Measurements from ENCODE around the gene CDC25A.

CDC25A gene

GRCh38 chr3:48141604-48142137 lies 46.5 kb downstream of the CDC25A start:
- H3K4me1 ChIP-seq, result peaks cover 6 to 29% (median 18%) of the 10 kb centered on the region in 10 experiments; a peak in 19 of 20 replicates
- peak overlapping the region in 8 of 11 experiments; percentile 17 to 53 (median 39); a peak in 9 of 22 replicates for H3K4me2 ChIP-seq
- no peak for TF ChIP-seq Cebpa-rat (IDR thresholded peaks at IDR 0.05)
- no peak overlapping the region for H3K9ac ChIP-seq
- H3K4me3 ChIP-seq, result no peak overlapping the region
- no peaks in the 10 kb centered on the region; a peak in 1 of 22 replicates for H3K9me3 ChIP-seq (replicated peaks in 1 of 11)
- no peaks in the 10 kb centered on the region for H4K20me1 ChIP-seq
- H3K27ac ChIP-seq, result no peak overlapping the region
- H3K27me3 ChIP-seq, result no peaks in the 10 kb centered on the region
- no peaks in the 10 kb centered on the region for H3K36me3 ChIP-seq

GRCh38 chr3:48140936-48141603 lies 47.1 kb downstream of the CDC25A start:
- H3K4me3 ChIP-seq, result no peak overlapping the region
- no peak overlapping the region; a peak in 1 of 22 replicates for H3K4me2 ChIP-seq
- TF ChIP-seq Cebpa-rat (IDR thresholded peaks at IDR 0.05), result no peak
- H3K27ac ChIP-seq, result no peak overlapping the region
- H3K36me3 ChIP-seq, result no peaks in the 10 kb centered on the region
- H3K27me3 ChIP-seq, result no peaks in the 10 kb centered on the region
- H4K20me1 ChIP-seq, result no peaks in the 10 kb centered on the region
- no peak overlapping the region for H3K9ac ChIP-seq
- peaks cover 6 to 35% (median 21%) of the 10 kb centered on the region in 10 experiments; a peak in 19 of 20 replicates for H3K4me1 ChIP-seq
- no peaks in the 10 kb centered on the region; a peak in 1 of 22 replicates for H3K9me3 ChIP-seq (replicated peaks in 1 of 11)

- Histone ChIP-seq H4K20me1 (no peaks in the 10 kb centered on the region), H3K4me2 (peak overlapping the region in 5 of 11 experiments; percentile 11 to 51 (median 44); a peak in 8 of 22 replicates), H3K36me3 (no peaks in the 10 kb centered on the region), H3K27me3 (no peaks in the 10 kb centered on the region), H3K4me3 (no peak overlapping the region), H3K27ac (no peak overlapping the region), H3K9ac (peak overlapping the region in 1 of 11 experiments; percentile 23; a peak in 1 of 22 replicates), H3K9me3 (replicated peaks in 1 of 11) (no peaks in the 10 kb centered on the region; a peak in 1 of 22 replicates), H3K4me1 (peaks cover 6 to 42% (median 24%) of the 10 kb centered on the region in 10 experiments; a peak in 19 of 20 replicates)
- TF ChIP-seq Cebpa-rat (IDR thresholded peaks at IDR 0.05), result no peak
Measured at GRCh38 chr3:48140336-48140757, 47.9 kb downstream of the CDC25A start.

- TF ChIP-seq Cebpa-rat (IDR thresholded peaks at IDR 0.05), result no peak
- no peak overlapping the region for H3K27ac ChIP-seq
Measured at GRCh38 chr3:48137425-48137999, 50.7 kb downstream of the CDC25A start.

DNA sequence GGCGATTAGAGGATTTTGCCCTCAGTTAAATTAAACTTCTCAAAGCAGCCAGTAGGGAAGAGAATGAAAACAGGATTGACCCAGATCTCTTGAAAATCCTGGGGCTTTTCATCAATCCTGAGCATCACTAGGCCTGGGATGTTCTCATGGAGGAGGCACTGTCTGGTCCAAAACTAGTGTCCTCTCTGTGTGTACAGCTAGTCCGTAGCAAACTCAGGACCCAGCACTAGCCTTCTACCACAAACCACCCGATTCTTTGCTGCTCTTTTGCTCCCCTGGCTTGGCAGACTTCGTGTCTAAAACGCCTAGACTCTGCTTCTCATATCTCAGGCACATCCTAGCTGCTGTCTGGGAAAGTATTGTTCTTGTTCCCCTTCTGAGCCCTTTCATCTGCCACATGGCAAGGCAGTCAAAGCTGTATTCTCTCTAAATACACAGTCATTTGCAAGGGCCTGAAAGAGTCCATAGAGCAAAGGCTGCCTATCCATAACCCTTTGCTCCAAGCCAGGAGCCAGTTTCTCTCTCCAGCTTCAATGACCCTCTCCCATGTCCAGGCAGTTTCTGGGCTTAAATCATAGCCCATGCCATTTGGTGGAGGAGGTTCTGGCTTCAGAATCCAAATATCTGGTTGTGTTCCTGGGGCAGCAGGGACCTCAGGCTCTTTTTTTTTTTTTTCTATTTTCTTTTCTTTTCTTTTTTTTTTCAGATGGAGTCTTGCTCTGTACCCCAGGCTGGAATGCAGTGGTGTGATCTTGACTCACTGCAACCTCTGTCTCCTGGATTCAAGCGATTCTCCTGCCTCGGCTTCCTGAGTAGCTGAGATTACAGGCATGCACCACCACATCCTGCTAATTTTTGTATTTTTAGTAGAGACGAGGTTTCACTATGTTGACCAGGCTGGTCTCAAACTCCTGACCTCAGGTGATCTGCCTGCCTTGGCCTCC lies 52.4 kb downstream of the CDC25A start:
- Histone ChIP-seq H3K4me3 (no peak overlapping the region), H3K9me3 (replicated peaks in 1 of 11) (no peaks in the 10 kb centered on the region; a peak in 1 of 22 replicates), H3K4me1 (peaks cover 6 to 17% (median 10%) of the 10 kb centered on the region in 10 experiments; a peak in 17 of 20 replicates), H3K36me3 (no peaks in the 10 kb centered on the region), H3K9ac (no peak overlapping the region), H3K4me2 (peak overlapping the region in 7 of 11 experiments; percentile 3 to 45 (median 19); a peak in 9 of 22 replicates), H4K20me1 (no peaks in the 10 kb centered on the region), H3K27me3 (no peaks in the 10 kb centered on the region), H3K27ac (no peak overlapping the region)
- no peak for TF ChIP-seq Cebpa-rat (IDR thresholded peaks at IDR 0.05)

More at GRCh38 chr3:48137425-48137999, 50.7 kb downstream of the CDC25A start:
- no peaks in the 10 kb centered on the region for H3K36me3 ChIP-seq
- H3K4me2 ChIP-seq, result no peak overlapping the region
- no peaks in the 10 kb centered on the region; a peak in 1 of 22 replicates for H3K9me3 ChIP-seq (replicated peaks in 1 of 11)
- H4K20me1 ChIP-seq, result no peaks in the 10 kb centered on the region
- no peak overlapping the region for H3K4me3 ChIP-seq
- no peaks in the 10 kb centered on the region for H3K27me3 ChIP-seq
- no peak overlapping the region for H3K9ac ChIP-seq
- H3K4me1 ChIP-seq, result peaks cover 6 to 27% (median 20%) of the 10 kb centered on the region in 10 experiments; a peak in 19 of 20 replicates

DNA sequence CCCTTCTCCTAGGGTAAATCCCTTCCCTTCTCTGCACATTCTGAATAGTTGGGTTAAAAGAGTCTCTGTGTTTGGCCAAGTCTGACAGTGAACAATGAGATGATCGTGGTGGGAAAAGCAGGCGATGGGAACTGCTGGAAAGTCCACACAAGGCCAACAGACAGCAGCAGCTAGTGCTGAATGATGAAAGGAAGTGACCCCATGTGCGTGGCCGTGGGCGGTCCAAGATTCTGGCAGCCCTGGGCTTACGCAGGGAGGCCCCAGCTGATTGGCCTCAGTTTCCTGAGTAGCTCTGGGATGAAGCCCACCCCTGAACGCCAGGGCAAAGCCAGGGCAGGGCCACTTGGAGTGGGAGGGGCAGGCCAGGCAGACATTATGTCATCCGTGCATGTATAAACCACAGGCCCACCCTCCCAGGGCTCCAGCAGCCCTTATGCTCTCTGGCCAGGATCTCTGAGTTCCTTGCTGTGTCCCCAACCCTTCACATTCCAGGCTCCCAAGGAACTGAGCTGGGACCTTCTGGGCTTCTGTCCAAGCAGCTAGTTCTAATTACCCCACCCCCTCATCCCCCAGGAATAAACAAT lies 57.8 kb downstream of the CDC25A start:
- Histone ChIP-seq H3K4me3 (no peak overlapping the region), H3K4me2 (peak overlapping the region in 1 of 11 experiments; percentile 12; a peak in 1 of 22 replicates), H3K9ac (no peak overlapping the region), H3K4me1 (peaks cover 0 to 6% (median 0%) of the 10 kb centered on the region in 10 experiments; a peak in 2 of 20 replicates), H3K9me3 (replicated peaks in 1 of 11) (no peaks in the 10 kb centered on the region), H4K20me1 (no peaks in the 10 kb centered on the region), H3K27ac (no peak overlapping the region), H3K27me3 (no peaks in the 10 kb centered on the region), H3K36me3 (no peaks in the 10 kb centered on the region)
- TF ChIP-seq Cebpa-rat (IDR thresholded peaks at IDR 0.05), result no peak

- no peak overlapping the region for H3K4me2 ChIP-seq
- H3K4me1 ChIP-seq, result peaks cover 0 to 6% (median 0%) of the 10 kb centered on the region in 10 experiments; a peak in 2 of 20 replicates
Measured at GRCh38 chr3:48129921-48130320, 58.3 kb downstream of the CDC25A start.

GRCh38 chr3:48128774-48129173 lies 59.4 kb downstream of the CDC25A start:
- Histone ChIP-seq H3K4me1 (peaks cover 0 to 6% (median 0%) of the 10 kb centered on the region in 10 experiments; a peak in 2 of 20 replicates), H3K27ac (no peak overlapping the region), H3K27me3 (no peaks in the 10 kb centered on the region), H3K4me3 (no peak overlapping the region), H3K36me3 (no peaks in the 10 kb centered on the region), H4K20me1 (no peaks in the 10 kb centered on the region), H3K9me3 (replicated peaks in 1 of 11) (no peaks in the 10 kb centered on the region), H3K4me2 (no peak overlapping the region), H3K9ac (no peak overlapping the region)
- no peak for TF ChIP-seq Cebpa-rat (IDR thresholded peaks at IDR 0.05)

More at GRCh38 chr3:48129921-48130320, 58.3 kb downstream of the CDC25A start:
- H3K4me3 ChIP-seq, result no peak overlapping the region
- no peaks in the 10 kb centered on the region for H3K9me3 ChIP-seq (replicated peaks in 1 of 11)
- no peaks in the 10 kb centered on the region for H3K27me3 ChIP-seq
- no peaks in the 10 kb centered on the region for H4K20me1 ChIP-seq
- H3K27ac ChIP-seq, result no peak overlapping the region
- no peak overlapping the region for H3K9ac ChIP-seq
- TF ChIP-seq Cebpa-rat (IDR thresholded peaks at IDR 0.05), result no peak
- H3K36me3 ChIP-seq, result no peaks in the 10 kb centered on the region

Data from BLaER1 treated with 17β-estradiol and CSF1 and Interleukin-3, amounts not matched to agents 10 nM and 100 nM (cell line).